ENCODE data around the gene ERCC8. TPM values are rescaled to one million over a fixed set of nuclear protein-coding genes. Genes with fewer than 3 reads are reported as not detected.

The ERCC8 gene
- total RNA-seq, 1 donor from 2014 or later: 11.2 TPM

DNA sequence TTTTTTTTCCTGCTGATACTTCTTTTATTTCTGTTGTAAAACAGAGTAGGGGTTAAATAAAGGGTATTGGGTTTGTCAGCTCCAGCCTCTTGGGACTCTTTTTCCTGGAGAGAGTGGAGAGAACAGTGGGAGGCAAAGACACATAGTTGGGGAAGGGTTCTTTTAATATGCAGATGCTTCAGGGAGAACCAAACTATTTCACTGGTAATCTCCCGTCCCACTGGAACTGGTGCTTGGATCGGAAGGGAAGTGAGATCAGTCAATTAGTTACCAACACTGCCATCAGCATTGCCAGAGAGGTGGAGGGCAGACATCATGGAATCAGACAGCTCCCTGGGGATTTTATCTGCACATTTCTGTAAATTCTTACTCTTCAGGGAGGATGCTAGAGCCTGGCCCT lies 53.2 kb downstream of the ERCC8 start:
- TF ChIP-seq, protein P1, sequence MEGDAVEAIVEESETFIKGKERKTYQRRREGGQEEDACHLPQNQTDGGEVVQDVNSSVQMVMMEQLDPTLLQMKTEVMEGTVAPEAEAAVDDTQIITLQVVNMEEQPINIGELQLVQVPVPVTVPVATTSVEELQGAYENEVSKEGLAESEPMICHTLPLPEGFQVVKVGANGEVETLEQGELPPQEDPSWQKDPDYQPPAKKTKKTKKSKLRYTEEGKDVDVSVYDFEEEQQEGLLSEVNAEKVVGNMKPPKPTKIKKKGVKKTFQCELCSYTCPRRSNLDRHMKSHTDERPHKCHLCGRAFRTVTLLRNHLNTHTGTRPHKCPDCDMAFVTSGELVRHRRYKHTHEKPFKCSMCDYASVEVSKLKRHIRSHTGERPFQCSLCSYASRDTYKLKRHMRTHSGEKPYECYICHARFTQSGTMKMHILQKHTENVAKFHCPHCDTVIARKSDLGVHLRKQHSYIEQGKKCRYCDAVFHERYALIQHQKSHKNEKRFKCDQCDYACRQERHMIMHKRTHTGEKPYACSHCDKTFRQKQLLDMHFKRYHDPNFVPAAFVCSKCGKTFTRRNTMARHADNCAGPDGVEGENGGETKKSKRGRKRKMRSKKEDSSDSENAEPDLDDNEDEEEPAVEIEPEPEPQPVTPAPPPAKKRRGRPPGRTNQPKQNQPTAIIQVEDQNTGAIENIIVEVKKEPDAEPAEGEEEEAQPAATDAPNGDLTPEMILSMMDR (IDR thresholded peaks at IDR 0.05): no peak
- H3K27me3 Mint-ChIP-seq: no peaks in the 10 kb centered on the region
- H3K9me3 Mint-ChIP-seq: no peaks in the 10 kb centered on the region
- no peak overlapping the region for H3K27ac Mint-ChIP-seq
- ChIA-PET POLR2A (no interaction called here), CTCF (no interaction called here)
- intact Hi-C loops (cut with micrococcal nuclease): no loop called here
- H3K4me3 Mint-ChIP-seq: no peak overlapping the region
- H3K36me3 Mint-ChIP-seq (ENCODE audit: low read depth): peaks cover 35% of the 10 kb centered on the region
- DNase-seq: no peak
- H3K4me1 Mint-ChIP-seq: no peaks in the 10 kb centered on the region
- ATAC-seq (ENCODE audit: low read depth): no peak

DNA sequence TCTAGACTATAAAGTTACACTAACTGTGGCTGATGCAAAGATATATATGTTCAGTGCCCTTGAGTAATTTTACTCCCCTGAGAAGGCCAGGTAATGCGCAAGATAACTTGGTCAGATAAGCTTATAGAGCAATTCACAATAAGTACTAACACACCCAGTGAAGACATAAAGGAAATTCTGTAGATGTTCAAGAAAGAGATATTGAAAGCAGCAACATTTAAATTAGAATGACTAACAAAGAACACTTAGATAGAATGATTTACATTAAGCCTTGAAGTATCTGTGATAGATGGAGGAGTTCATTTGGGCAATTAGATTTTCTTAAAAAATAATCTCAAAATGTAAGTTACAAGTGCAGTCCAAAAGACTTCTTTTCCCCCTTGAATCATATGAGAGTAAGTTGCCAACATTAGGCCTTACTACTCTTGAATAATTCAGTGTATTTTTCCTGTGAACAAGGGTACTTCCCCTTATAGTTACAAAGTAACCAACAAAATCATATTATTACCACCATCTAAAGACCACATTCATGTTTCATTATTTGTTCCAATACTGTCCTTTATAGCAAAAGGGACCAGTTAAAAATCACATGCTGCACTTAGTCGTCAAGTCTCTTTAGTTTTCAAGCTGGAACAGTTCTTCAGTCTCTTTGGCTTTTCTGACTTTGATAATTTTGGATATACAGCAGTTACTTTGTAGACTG lies 56.4 kb downstream of the ERCC8 start:
- TF ChIP-seq, protein P1 (IDR thresholded peaks at IDR 0.05): no peak
- no peak for DNase-seq
- intact Hi-C loops (cut with micrococcal nuclease): no loop called here
- Mint-ChIP-seq H3K27ac (no peak overlapping the region), H3K27me3 (no peaks in the 10 kb centered on the region), H3K4me1 (no peaks in the 10 kb centered on the region), H3K9me3 (no peaks in the 10 kb centered on the region), H3K4me3 (no peak overlapping the region), H3K36me3 (ENCODE audit: low read depth) (peaks cover 25% of the 10 kb centered on the region)
- ChIA-PET POLR2A (no interaction called here), CTCF (no interaction called here)
- no peak for ATAC-seq (ENCODE audit: low read depth)

DNA sequence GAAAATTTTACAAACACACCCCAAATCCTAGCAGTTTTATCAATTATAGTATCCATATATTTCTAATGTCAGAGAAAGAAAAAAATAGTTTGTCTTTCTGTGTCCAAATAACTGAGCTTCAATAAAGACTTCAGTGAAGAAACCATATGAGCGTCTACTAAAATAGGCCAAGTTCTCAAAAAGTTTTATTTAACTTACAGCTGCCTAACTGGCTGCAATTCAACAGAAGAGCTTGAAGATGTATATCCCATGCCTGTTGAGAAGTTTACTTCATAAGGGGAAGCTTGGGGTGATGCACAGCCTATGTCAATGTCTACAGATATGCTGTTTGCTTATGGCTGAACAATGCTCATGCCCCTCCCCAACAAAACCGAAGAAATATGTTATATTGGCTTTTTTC lies 57.1 kb downstream of the ERCC8 start:
- H3K4me1 Mint-ChIP-seq: no peaks in the 10 kb centered on the region
- ATAC-seq (ENCODE audit: low read depth) (no peak), DNase-seq (no peak)
- no peaks in the 10 kb centered on the region for H3K9me3 Mint-ChIP-seq
- ChIA-PET CTCF (no interaction called here), POLR2A (no interaction called here)
- no peaks in the 10 kb centered on the region for H3K27me3 Mint-ChIP-seq
- H3K27ac Mint-ChIP-seq: no peak overlapping the region
- H3K36me3 Mint-ChIP-seq (ENCODE audit: low read depth): peaks cover 24% of the 10 kb centered on the region
- intact Hi-C loops (cut with micrococcal nuclease): no loop called here
- H3K4me3 Mint-ChIP-seq: no peak overlapping the region
- TF ChIP-seq, protein P1 (IDR thresholded peaks at IDR 0.05): no peak

- Mint-ChIP-seq H3K4me1 (no peaks in the 10 kb centered on the region), H3K27ac (no peak overlapping the region), H3K4me3 (no peak overlapping the region), H3K9me3 (no peaks in the 10 kb centered on the region), H3K27me3 (no peaks in the 10 kb centered on the region), H3K36me3 (ENCODE audit: low read depth) (peaks cover 24% of the 10 kb centered on the region)
- DNase-seq (no peak), ATAC-seq (ENCODE audit: low read depth) (no peak)
- intact Hi-C loops (cut with micrococcal nuclease): no loop called here
- CTCF ChIA-PET: no interaction called here
- POLR2A ChIA-PET: no interaction called here
- TF ChIP-seq, protein P1 (IDR thresholded peaks at IDR 0.05): no peak
Measured at GRCh38 chr5:60887096-60887495, 57.8 kb downstream of the ERCC8 start.

- no peak overlapping the region for H3K27ac Mint-ChIP-seq
- peaks cover 3% of the 10 kb centered on the region for H3K9me3 Mint-ChIP-seq
- intact Hi-C loops (cut with micrococcal nuclease): no loop called here
- POLR2A ChIA-PET: no interaction called here
- TF ChIP-seq, protein P1 (IDR thresholded peaks at IDR 0.05): no peak
- DNase-seq (no peak), ATAC-seq (ENCODE audit: low read depth) (no peak)
- H3K36me3 Mint-ChIP-seq (ENCODE audit: low read depth): peaks cover 24% of the 10 kb centered on the region
- H3K4me3 Mint-ChIP-seq: no peak overlapping the region
- H3K27me3 Mint-ChIP-seq: no peaks in the 10 kb centered on the region
- H3K4me1 Mint-ChIP-seq: no peaks in the 10 kb centered on the region
- CTCF ChIA-PET: no interaction called here
Measured at GRCh38 chr5:60886158-60886557, 58.7 kb downstream of the ERCC8 start.

Measured in activated B cell treated with CpG ODN at 0.5 μM for 24 hours (primary cell).